Body of pancreas (tissue), 4 donors: ENCODE measurements around the gene NEURL4. TPM values are rescaled to one million over a fixed set of nuclear protein-coding genes. Genes with fewer than 3 reads are reported as not detected.

ENCODE experiments used
- ATAC-seq: fragments of 150-250 bp; one replicate; pipeline ENCODE4 v1.9.1; 2016
- DNase-seq, 4 donors: peaks; one replicate each; pipeline ENCODE4 v3.0.0-alpha.2; 2019
- H3K27ac ChIP-seq, 4 donors: fragments of 200-600 bp; sonication (generic); 1 replicate in 3 of 4; 2 replicates in 1 of 4; pipeline versions ENCODE4 v1.5.1 to v1.6.1; 2016 to 2019; ENCODE audit warnings: mild to moderate bottlenecking in 1 of 4, mixed read lengths in 1 of 4, moderate library complexity in 1 of 4
- H3K27me3 ChIP-seq, 2 donors: fragments of 200-600 bp; sonication (generic); one replicate each; pipeline ENCODE4 v1.6.0; 2016; ENCODE audit warnings: mild to moderate bottlenecking in 1 of 2
- H3K36me3 ChIP-seq, 2 donors: fragments of 200-600 bp; sonication (generic); replicated peaks in 1 of 2; 2 replicates each; pipeline ENCODE4 v1.5.1; 2016; ENCODE audit warnings: low read depth in 2 of 2; ENCODE audit not compliant: insufficient read depth in 1 of 2
- H3K4me1 ChIP-seq: fragments of 200-600 bp; sonication (generic); one replicate; pipeline ENCODE4 v1.6.0; 2016
- H3K4me3 ChIP-seq, 2 donors: fragments of 200-600 bp; sonication (generic); 1 replicate in 1 of 2; 2 replicates in 1 of 2; pipeline ENCODE4 v1.5.1; 2016 to 2019
- H3K9me3 ChIP-seq, 3 donors: fragments of 200-600 bp; sonication (generic); 1 replicate in 2 of 3; 2 replicates in 1 of 3; pipeline ENCODE4 v1.5.1; 2016
- CTCF ChIP-seq, 7 experiments: fragments of 450-650 bp in 4 of 7; fragments of 200-600 bp in 3 of 7; sonication (generic) in 3 of 7; IDR thresholded peaks; one replicate each; pipeline ENCODE4 v1.5.1; 2016 to 2019; ENCODE audit warnings: antibody characterized with exemption in 7 of 7
- POLR2A ChIP-seq, 3 donors: fragments of 450-650 bp; IDR thresholded peaks; one replicate each; pipeline ENCODE4 v1.6.1; 2016; ENCODE audit warnings: antibody characterized with exemption in 3 of 3, mild to moderate bottlenecking in 2 of 3
- WGBS, 2 donors: methylation state at CpG; one replicate each; pipeline ENCODE4 v1.1.5; 2017; 5-methylcytosine and 5-hydroxymethylcytosine counted together
- intact Hi-C: fragments of 100-400 bp; cut with DNase I; formaldehyde crosslinking; loops from one replicate; pipeline ENCODE4 v1.15.1; 2023
- small RNA-seq: library from RNA; depleted of rRNA; stranded (forward); fragments of <200 nt; gene quantifications from one replicate; pipeline ENCODE3, GENCODE V24; 2016
- total RNA-seq, 2 donors: library from RNA; depleted of rRNA; stranded (reverse); fragments of >200 nt; gene quantifications; one replicate each; pipeline ENCODE4 v1.1.0, GENCODE V29; 2016

The NEURL4 gene
- total RNA-seq, 2 donors from 2014 or later, result 28.8 to 41.2 TPM

- no peaks in the 10 kb centered on the region for H3K36me3 ChIP-seq
- H3K27ac ChIP-seq, result peak within 1 kb of the TSS; percentile 42 to 79 (median 70)
- intact Hi-C loops, result loop anchor here (10.0 kb wide), 1 partner anchor 217 kb away; no protein-coding TSS in a partner anchor
- peaks cover 24% of the 10 kb centered on the region for H3K4me1 ChIP-seq
- no peaks in the 10 kb centered on the region for H3K27me3 ChIP-seq
- TF ChIP-seq POLR2A (IDR thresholded peaks at IDR 0.05), result no peak
- no peak for TF ChIP-seq CTCF (IDR thresholded peaks at IDR 0.05)
- H3K9me3 ChIP-seq, result no peaks in the 10 kb centered on the region
- DNase-seq (peak; percentile 93 to 97 (median 95)), ATAC-seq (peak; percentile 89)
- no peak within 1 kb of the TSS for H3K4me3 ChIP-seq
- 0 to 3% methylated on average over 14 to 71 of the region's 71 CpGs for WGBS, 2 donors
These were observed 47.8 kb downstream of the NEURL4 start, which contains the start of gene SLC2A4 for GRCh38 chr17:7281074-7281952. TSS of gene SLC2A4 (plus strand) at chr17:7281718. CDS start at chr17:7281935, 217 bp downstream.

- intact Hi-C loops, result loop anchor here (10.0 kb wide), 1 partner anchor 216 kb away; no protein-coding TSS in a partner anchor
- peak overlapping the region; percentile 42 to 79 (median 70) for H3K27ac ChIP-seq
These were observed 48.5 kb downstream of the NEURL4 start for GRCh38 chr17:7280519-7281073.

DNA sequence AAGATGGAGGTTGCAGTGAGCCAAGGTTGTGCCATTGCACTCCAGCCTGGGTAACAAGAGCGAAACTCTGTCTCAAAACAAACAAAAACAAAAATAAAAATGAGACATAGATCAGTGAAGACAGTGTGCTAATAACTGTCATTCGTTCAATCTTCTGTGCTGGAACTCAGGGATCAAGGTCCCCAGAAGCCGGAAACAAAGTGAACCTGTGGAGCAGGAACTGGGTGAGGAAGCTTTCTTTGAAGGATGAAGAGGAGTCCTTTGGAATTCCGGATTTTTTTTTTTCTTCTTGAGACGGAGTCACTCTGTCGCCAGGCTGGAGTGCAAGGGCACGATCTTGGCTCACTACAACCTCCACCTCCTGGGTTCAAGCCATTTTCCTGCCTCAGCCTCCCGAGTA is 49.7 kb downstream of the NEURL4 start:
- ATAC-seq, result no peak
- intact Hi-C loops, result no loop called here

More at GRCh38 chr17:7280519-7281073, 48.5 kb downstream of the NEURL4 start:
- TF ChIP-seq POLR2A (IDR thresholded peaks at IDR 0.05), result no peak
- peak; percentile 82 to 98 (median 97) for TF ChIP-seq CTCF (IDR thresholded peaks at IDR 0.05)
- DNase-seq (peak; percentile 84 to 88 (median 86)), ATAC-seq (peak; percentile 85)
- Histone ChIP-seq H3K9me3 (no peaks in the 10 kb centered on the region), H3K4me1 (peaks cover 24% of the 10 kb centered on the region), H3K36me3 (no peaks in the 10 kb centered on the region), H3K27me3 (no peaks in the 10 kb centered on the region), H3K4me3 (no peak overlapping the region)
- 0 to 1% methylated on average over 17 to 29 of the region's 29 CpGs for WGBS, 2 donors

DNA sequence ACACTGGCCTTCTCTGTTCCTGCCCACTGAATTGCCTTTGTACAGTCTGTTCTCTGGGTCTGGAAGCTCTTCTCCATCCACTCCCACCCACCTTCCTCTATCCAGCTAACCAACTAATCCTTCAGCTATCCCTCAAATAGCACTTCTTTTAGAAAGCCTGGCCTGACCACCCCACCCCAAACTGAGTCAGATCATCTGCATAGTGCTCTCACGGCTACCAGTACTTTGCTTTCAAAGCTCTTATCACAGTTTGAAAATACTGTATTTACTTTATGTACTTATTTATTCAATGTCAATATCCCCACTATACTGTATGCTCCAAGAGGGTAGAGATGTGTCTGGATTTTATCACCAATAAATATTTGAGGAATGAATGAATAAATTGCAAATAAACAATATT is 62.4 kb downstream of the NEURL4 start:
- Histone ChIP-seq H3K36me3 (no peaks in the 10 kb centered on the region), H3K27me3 (no peaks in the 10 kb centered on the region), H3K27ac (no peak overlapping the region), H3K4me3 (no peak overlapping the region), H3K4me1 (peaks cover 11% of the 10 kb centered on the region), H3K9me3 (no peaks in the 10 kb centered on the region)
- ATAC-seq, result no peak
- TF ChIP-seq CTCF (IDR thresholded peaks at IDR 0.05) (no peak), POLR2A (IDR thresholded peaks at IDR 0.05) (no peak)
- intact Hi-C loops, result no loop called here
- no peak for DNase-seq
- 15 to 39% methylated on average over 1 of the region's 1 CpG for WGBS, 2 donors

More for the DNA sequence above, 49.7 kb downstream of the NEURL4 start:
- no peak for DNase-seq
- no peaks in the 10 kb centered on the region for H3K9me3 ChIP-seq
- TF ChIP-seq POLR2A (IDR thresholded peaks at IDR 0.05), result no peak
- TF ChIP-seq CTCF (IDR thresholded peaks at IDR 0.05), result no peak
- no peak overlapping the region for H3K27ac ChIP-seq
- peaks cover 24% of the 10 kb centered on the region for H3K4me1 ChIP-seq
- 81 to 85% methylated on average over 8 of the region's 8 CpGs for WGBS, 2 donors
- H3K36me3 ChIP-seq, result no peaks in the 10 kb centered on the region
- no peak overlapping the region for H3K4me3 ChIP-seq
- no peaks in the 10 kb centered on the region for H3K27me3 ChIP-seq

Small RNAs within 50 kb of the gene (small RNA-seq; reads per million reads assigned to genes)
- gene AC026954.2 (not detected), gene RF00019 (not detected)

Other genes with a start within 250 kb of the NEURL4 start
- gene CLEC10A, start 249.1 kb downstream of the NEURL4 start, total RNA-seq, result 1 to 10 TPM in 1 of 2 donors, under 1 TPM in 1; 0.33 to 1.0 TPM
- gene ASGR2, start 214.5 kb downstream of the NEURL4 start, total RNA-seq, result not detected
- 1 to 10 TPM in 1 of 2 donors, not detected in 1; 4.6 TPM for gene ASGR1, start 150.0 kb downstream of the NEURL4 start, total RNA-seq
- 1 to 10 TPM; 3.6 to 9.3 TPM for gene DLG4, start 109.5 kb downstream of the NEURL4 start, total RNA-seq
- 1,000 to 10,000 TPM in 1 of 2 donors, 100 to 1,000 TPM in 1; 887 to 1,901 TPM for gene ACADVL, start 109.4 kb downstream of the NEURL4 start, total RNA-seq
- 10 to 100 TPM; 19.5 to 41.5 TPM for gene DVL2, start 94.8 kb downstream of the NEURL4 start, total RNA-seq
- 10 to 100 TPM; 11.9 to 15.8 TPM for gene PHF23, start 89.9 kb downstream of the NEURL4 start, total RNA-seq
- 100 to 1,000 TPM; 145 to 482 TPM for gene GABARAP, start 86.9 kb downstream of the NEURL4 start, total RNA-seq
- 10 to 100 TPM; 33.5 to 44.8 TPM for gene CTDNEP1, start 77.6 kb downstream of the NEURL4 start, total RNA-seq
- 10 to 100 TPM; 10.2 to 16.3 TPM for gene ELP5, start 77.1 kb downstream of the NEURL4 start, total RNA-seq
- 10 to 100 TPM; 72.9 to 92.3 TPM for gene CLDN7, start 66.9 kb downstream of the NEURL4 start, total RNA-seq
- gene SLC2A4, start 47.6 kb downstream of the NEURL4 start, total RNA-seq, result 10 to 100 TPM in 1 of 2 donors, 1 to 10 TPM in 1; 1.3 to 10.5 TPM
- 1 to 10 TPM in 1 of 2 donors, under 1 TPM in 1; 0.26 to 1.3 TPM for gene YBX2, start 34.7 kb downstream of the NEURL4 start, total RNA-seq
- gene EIF5A, start 21.7 kb downstream of the NEURL4 start, total RNA-seq, result 100 to 1,000 TPM in 1 of 2 donors, 10 to 100 TPM in 1; 97.0 to 134 TPM
- gene GPS2, start 14.0 kb downstream of the NEURL4 start, total RNA-seq, result 10 to 100 TPM; 71.9 to 75.8 TPM
- gene ACAP1, start 7.2 kb upstream of the NEURL4 start, total RNA-seq, result 1 to 10 TPM in 1 of 2 donors, under 1 TPM in 1; 0.99 to 2.1 TPM
- gene KCTD11, start 22.8 kb upstream of the NEURL4 start, total RNA-seq, result 1 to 10 TPM; 2.6 to 5.6 TPM
- gene TMEM95, start 25.8 kb upstream of the NEURL4 start, total RNA-seq, result not detected
- gene TNK1, start 51.8 kb upstream of the NEURL4 start, total RNA-seq, result 10 to 100 TPM; 12.7 to 15.8 TPM
- gene PLSCR3, start 65.2 kb upstream of the NEURL4 start, total RNA-seq, result 10 to 100 TPM; 13.2 to 15.8 TPM
- 10 to 100 TPM; 14.5 to 21.8 TPM for gene TMEM256, start 74.8 kb upstream of the NEURL4 start, total RNA-seq
- 1 to 10 TPM; 5.2 to 6.3 TPM for gene NLGN2, start 78.5 kb upstream of the NEURL4 start, total RNA-seq
- not detected for gene SPEM1, start 91.0 kb upstream of the NEURL4 start, total RNA-seq
- gene SPEM2, start 96.3 kb upstream of the NEURL4 start, total RNA-seq, result not detected
- gene SPEM3, start 99.5 kb upstream of the NEURL4 start, total RNA-seq, result not detected
- gene TMEM102, start 106.1 kb upstream of the NEURL4 start, total RNA-seq, result 1 to 10 TPM; 3.6 to 9.6 TPM
- gene FGF11, start 110.2 kb upstream of the NEURL4 start, total RNA-seq, result 1 to 10 TPM in 1 of 2 donors, not detected in 1; 2.1 TPM
- 1 to 10 TPM; 2.6 to 8.8 TPM for gene CHRNB1, start 115.7 kb upstream of the NEURL4 start, total RNA-seq
- 10 to 100 TPM; 30.9 to 38.2 TPM for gene ZBTB4, start 150.3 kb upstream of the NEURL4 start, total RNA-seq
- not detected for gene SLC35G6, start 152.1 kb upstream of the NEURL4 start, total RNA-seq
- gene POLR2A, start 155.0 kb upstream of the NEURL4 start, total RNA-seq, result 100 to 1,000 TPM in 1 of 2 donors, 10 to 100 TPM in 1; 36.3 to 124 TPM
- gene TNFSF12, start 219.7 kb upstream of the NEURL4 start, total RNA-seq, result 10 to 100 TPM; 32.2 to 48.8 TPM
- gene TNFSF13, start 229.4 kb upstream of the NEURL4 start, total RNA-seq, result 10 to 100 TPM; 11.9 to 18.8 TPM
- gene SENP3, start 232.6 kb upstream of the NEURL4 start, total RNA-seq, result 10 to 100 TPM; 25.7 to 28.0 TPM